HPDE6-E6E7 (cell line): Measurements from ENCODE around the gene BOD1L1.

ENCODE experiments used
- DNase-seq: peaks from one replicate; pipeline ENCODE4 v3.0.0; 2011; ENCODE audit warnings: missing footprints; ENCODE audit errors: extremely low spot score

BOD1L1 gene

GRCh38 chr4:13558881-13559280 is 68.6 kb downstream of the BOD1L1 start:
- no peak for DNase-seq

- DNase-seq: no peak
Observed at GRCh38 chr4:13555325-13555724, 72.2 kb downstream of the BOD1L1 start.

- DNase-seq: no peak
Observed at GRCh38 chr4:13553081-13553480, 74.4 kb downstream of the BOD1L1 start.

- DNase-seq: peak; percentile 71
Observed at GRCh38 chr4:13548984-13549546, 78.5 kb downstream of the BOD1L1 start.

GRCh38 chr4:13548059-13548983 is 79.2 kb downstream of the BOD1L1 start:
- no peak for DNase-seq

- no peak for DNase-seq
Observed at GRCh38 chr4:13547485-13548041, 80.0 kb downstream of the BOD1L1 start.

- DNase-seq: no peak
Observed at GRCh38 chr4:13546941-13547484, 80.5 kb downstream of the BOD1L1 start.

- no peak for DNase-seq
Observed at GRCh38 chr4:13546142-13546940, 81.2 kb downstream of the BOD1L1 start.

GRCh38 chr4:13545394-13545808 is 82.1 kb downstream of the BOD1L1 start:
- no peak for DNase-seq

GRCh38 chr4:13544606-13545393 is 82.7 kb downstream of the BOD1L1 start:
- peak; percentile 81 for DNase-seq

GRCh38 chr4:13543839-13544605 is 83.5 kb downstream of the BOD1L1 start, which contains the start of gene NKX3-2:
TSS of gene NKX3-2 (minus strand) at chr4:13544508. CDS start at chr4:13544414, 94 bp downstream.
- DNase-seq: no peak

GRCh38 chr4:13543032-13543838 is 84.3 kb downstream of the BOD1L1 start:
- no peak for DNase-seq

GRCh38 chr4:13542577-13543031 is 84.9 kb downstream of the BOD1L1 start:
- DNase-seq: no peak

GRCh38 chr4:13541720-13542576 is 85.6 kb downstream of the BOD1L1 start:
- DNase-seq: no peak

GRCh38 chr4:13541176-13541604 is 86.3 kb downstream of the BOD1L1 start:
- no peak for DNase-seq

GRCh38 chr4:13540446-13541175 is 86.9 kb downstream of the BOD1L1 start:
- DNase-seq: no peak
